Kidney (tissue), 14 donors: ENCODE results near the gene SEMA5B. TPM values are rescaled to one million over a fixed set of nuclear protein-coding genes. Genes with fewer than 3 reads are reported as not detected.
A peak's percentile ranks its signal among the peaks of the same experiment; 100 is the strongest.

Experiments used
- DNase-seq, 5 donors: peaks; one replicate each; pipeline ENCODE4 v3.0.0-alpha.2; 2013 to 2020
- FAIRE-seq: peaks from 2 replicates; lab custom pipeline; 2012; peaks lifted over from hg19 to GRCh38; lab: Jason Lieb, UNC
- H3K27ac ChIP-seq, 2 donors: one replicate each; pipeline ENCODE4 v1.7.0; 2013; ENCODE audit warnings: low read depth in 2 of 2, low read length in 2 of 2, inconsistent platforms in 1 of 2
- H3K27me3 ChIP-seq: one replicate; pipeline ENCODE4 v1.7.1; 2013; ENCODE audit warnings: low read length, inconsistent platforms; ENCODE audit not compliant: control insufficient read depth, insufficient read depth
- H3K36me3 ChIP-seq, 3 donors: one replicate each; pipeline versions ENCODE4 v1.7.0 to v1.7.1; 2013; ENCODE audit warnings: low read length in 3 of 3, control low read depth in 1 of 3, inconsistent platforms in 1 of 3; ENCODE audit not compliant: insufficient read depth in 3 of 3, control insufficient read depth in 2 of 3
- H3K4me1 ChIP-seq, 3 donors: one replicate each; pipeline versions ENCODE4 v1.7.0 to v1.7.1; 2013; ENCODE audit warnings: low read length in 3 of 3, inconsistent platforms in 1 of 3, low read depth in 1 of 3; ENCODE audit not compliant: control insufficient read depth in 2 of 3, insufficient read depth in 2 of 3
- H3K4me3 ChIP-seq, 3 donors: one replicate each; pipeline versions ENCODE4 v1.7.0 to v1.8.1; 2013; ENCODE audit warnings: low read length in 3 of 3, control low read depth in 1 of 3, inconsistent platforms in 1 of 3
- H3K9ac ChIP-seq, 3 donors: one replicate each; pipeline versions ENCODE4 v1.7.0 to v1.7.1; 2013; ENCODE audit warnings: low read length in 3 of 3, control low read depth in 1 of 3, inconsistent platforms in 1 of 3
- H3K9me3 ChIP-seq, 3 donors: one replicate each; pipeline versions ENCODE4 v1.7.0 to v1.7.1; 2013; ENCODE audit warnings: low read length in 3 of 3, control low read depth in 1 of 3, inconsistent platforms in 1 of 3; ENCODE audit not compliant: control insufficient read depth in 2 of 3, insufficient read depth in 1 of 3
- CTCF ChIP-seq: IDR thresholded peaks from 3 replicates; pipeline ENCODE4 v1.5.1; 2012; ENCODE audit warnings: mild to moderate bottlenecking, moderate library complexity, borderline replicate concordance; ENCODE audit not compliant: insufficient read depth; ENCODE audit errors: extremely low read depth
- intact Hi-C: fragments of 100-400 bp; cut with DNase I; formaldehyde crosslinking; loops from one replicate; pipeline ENCODE4 v1.11.1; 2022
- polyA plus RNA-seq: library from polyadenylated mRNA; stranded (reverse); fragments of 350-450 nt; fragmentation: Illumina TruSeq; extraction: RNeasy Lipid Tissue Mini Kit (QIAGEN cat#74804); gene quantifications from one replicate; pipeline ENCODE4 v1.2.3, GENCODE V29; 2014; ENCODE audit warnings: low read depth, low replicate concordance; ENCODE audit not compliant: insufficient read depth
- total RNA-seq: library from RNA; stranded (reverse); fragmentation: NEBNext Ultra II Directional; extraction: Animal tissue kit (Norgen Biotek cat#: 25700); gene quantifications from one replicate; pipeline ENCODE4 v1.2.1, GENCODE V29; 2021
- donor health status: control.
- donor health status: control.
- donor health status: control.
- donor health status: control.
- donor health status: control.
- donor health status: DM: yes; HTN: yes; CAD: no.
- donor health status: Normal renal cell carcinoma (clear cell type).

Gene SEMA5B
- total and polyA plus RNA-seq, 2 donors from 2014 or later = 6.6 to 8.4 TPM

DNA sequence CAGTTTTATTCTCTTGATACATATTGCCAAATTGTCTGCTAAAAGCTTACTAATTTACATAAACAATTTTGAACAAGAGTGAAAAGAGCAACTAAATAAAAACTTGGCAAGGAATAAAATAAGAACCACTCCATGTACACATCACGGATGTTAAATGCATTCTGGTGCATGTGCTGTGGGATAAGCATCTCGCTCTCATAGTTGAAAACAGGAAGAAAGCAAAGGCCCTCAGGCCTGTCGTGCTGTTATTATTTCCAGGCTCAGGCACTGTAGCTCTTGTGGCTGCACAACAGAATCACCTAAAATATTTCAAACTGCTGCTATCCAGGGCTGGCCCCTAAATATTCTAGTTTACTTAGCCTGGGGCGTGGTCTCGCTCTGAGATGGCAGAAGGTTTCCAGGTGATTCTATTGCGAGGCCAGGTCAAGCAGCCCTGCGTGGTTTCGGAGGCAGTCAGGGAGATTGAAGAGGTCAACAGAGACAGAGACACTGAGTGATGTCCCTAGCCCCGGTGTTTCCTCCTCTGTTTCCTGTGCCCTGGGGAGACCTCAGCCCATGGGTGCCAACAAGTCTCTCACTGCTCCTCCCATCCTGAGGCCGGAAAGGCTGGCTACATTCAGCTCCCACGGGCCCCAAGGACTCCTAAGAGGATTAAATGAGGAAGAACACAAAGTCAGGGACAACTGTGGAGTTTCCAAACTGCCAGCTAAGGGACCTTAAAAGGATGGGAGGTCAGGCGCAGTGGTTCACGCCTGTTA is 21.1 kb upstream of the SEMA5B start:
- intact Hi-C loops = no loop called here
- no peak for FAIRE-seq
- H3K4me1 ChIP-seq = peaks cover 0 to 10% (median 7%) of the 10 kb centered on the region in 3 donors

GRCh38 chr3:123047062-123047319 is 19.4 kb upstream of the SEMA5B start:
- Histone ChIP-seq H3K4me3 (no peak overlapping the region), H3K27ac (no peak overlapping the region), H3K27me3 (no peaks in the 10 kb centered on the region), H3K36me3 (no peaks in the 10 kb centered on the region), H3K9ac (no peak overlapping the region), H3K9me3 (no peaks in the 10 kb centered on the region), H3K4me1 (peaks cover 0 to 10% (median 7%) of the 10 kb centered on the region in 3 donors)
- FAIRE-seq (no peak), DNase-seq (no peak)
- no peak for TF ChIP-seq CTCF
- intact Hi-C loops = no loop called here

More for the DNA sequence above, 21.1 kb upstream of the SEMA5B start:
- no peak for TF ChIP-seq CTCF
- H3K36me3 ChIP-seq = no peaks in the 10 kb centered on the region
- no peaks in the 10 kb centered on the region for H3K27me3 ChIP-seq
- H3K4me3 ChIP-seq = no peak overlapping the region
- H3K9me3 ChIP-seq = no peaks in the 10 kb centered on the region
- no peak overlapping the region for H3K9ac ChIP-seq
- peak overlapping the region in 1 of 2 donors; percentile 15 for H3K27ac ChIP-seq
- no peak for DNase-seq

GRCh38 chr3:123046262-123047061 is 18.9 kb upstream of the SEMA5B start:
- intact Hi-C loops = no loop called here
- H3K9me3 ChIP-seq = no peaks in the 10 kb centered on the region
- H3K4me3 ChIP-seq = no peak overlapping the region
- no peak for DNase-seq
- no peaks in the 10 kb centered on the region for H3K27me3 ChIP-seq
- no peak overlapping the region for H3K9ac ChIP-seq
- no peaks in the 10 kb centered on the region for H3K36me3 ChIP-seq
- no peak overlapping the region for H3K27ac ChIP-seq
- FAIRE-seq = no peak
- TF ChIP-seq CTCF = no peak
- peaks cover 0 to 10% (median 9%) of the 10 kb centered on the region in 3 donors for H3K4me1 ChIP-seq
